GM18907 (cell line): Measurements from ENCODE around the gene CDV3.
A peak's percentile ranks its signal among the peaks of the same experiment; 100 is the strongest.

Experiments
- ATAC-seq: cut with Tn5 transposase; IDR thresholded peaks from one replicate; pipeline ENCODE4 v1.9.1; 2021; ENCODE audit warnings: mild to moderate bottlenecking, moderate library complexity; ENCODE audit not compliant: unreplicated experiment

The CDV3 gene

DNA sequence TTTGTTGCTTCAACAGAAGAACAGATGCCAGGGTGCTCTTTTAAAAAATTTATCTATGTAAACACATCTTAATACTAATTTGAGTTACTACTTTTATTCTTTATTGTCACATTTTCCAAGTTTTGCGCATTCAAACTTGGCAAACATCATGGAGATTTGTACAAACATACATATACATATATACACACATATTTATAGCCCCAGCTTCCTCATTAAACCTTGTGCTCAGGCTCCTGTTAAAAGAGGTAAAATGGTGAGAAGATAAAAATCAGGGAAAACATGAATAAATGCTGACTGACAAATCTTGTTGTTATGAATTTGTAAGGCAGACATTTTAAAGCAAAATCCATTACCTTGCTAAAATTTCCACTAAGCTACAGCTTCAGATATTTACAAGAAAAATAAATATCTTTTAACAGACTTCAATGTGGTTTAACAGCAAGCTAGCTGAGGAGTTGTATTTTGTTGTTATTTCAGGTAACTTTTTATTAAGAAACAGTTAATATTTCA, 27.1 kb downstream of the CDV3 start:
- ATAC-seq: no peak

DNA sequence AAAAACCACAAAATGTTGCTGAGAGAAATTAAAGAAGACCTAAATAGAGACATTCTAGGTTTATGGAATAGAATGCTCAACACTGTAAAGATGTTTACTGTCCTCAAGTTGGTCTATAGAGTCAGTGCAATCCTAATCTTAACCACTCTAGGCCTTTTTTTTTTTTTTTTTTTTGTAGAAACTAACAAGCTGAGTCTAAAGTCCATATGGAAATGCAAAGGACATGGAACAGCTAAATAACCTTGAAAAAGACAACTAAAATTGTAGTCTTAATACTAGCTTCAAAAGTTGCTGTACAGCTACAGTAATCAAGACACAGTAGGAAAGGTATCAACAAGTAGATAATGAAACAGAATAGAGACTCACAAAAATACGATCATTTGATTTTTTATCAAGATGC, 32.9 kb downstream of the CDV3 start:
- ATAC-seq: no peak

- no peak for ATAC-seq
These were observed 33.4 kb downstream of the CDV3 start for GRCh38 chr3:133606902-133607301.

DNA sequence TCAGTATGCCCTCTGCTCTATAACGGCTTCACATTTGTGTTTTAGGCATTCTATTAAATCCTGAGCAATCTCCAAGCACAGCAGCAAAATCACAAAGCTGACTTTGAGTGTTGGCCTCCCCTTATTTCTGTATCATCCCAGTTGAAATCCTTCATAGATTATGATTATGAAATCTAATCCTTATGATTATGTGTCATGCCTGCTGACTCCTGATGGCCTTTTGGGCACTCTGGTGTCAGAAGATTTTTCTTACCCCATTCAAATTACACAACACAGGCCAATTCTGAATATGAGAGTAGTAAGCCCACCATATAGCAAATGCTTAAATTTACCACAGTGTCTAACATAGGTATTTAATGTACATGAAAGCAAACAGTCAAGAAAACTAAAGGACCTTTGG, 34.3 kb downstream of the CDV3 start:
- no peak for ATAC-seq

DNA sequence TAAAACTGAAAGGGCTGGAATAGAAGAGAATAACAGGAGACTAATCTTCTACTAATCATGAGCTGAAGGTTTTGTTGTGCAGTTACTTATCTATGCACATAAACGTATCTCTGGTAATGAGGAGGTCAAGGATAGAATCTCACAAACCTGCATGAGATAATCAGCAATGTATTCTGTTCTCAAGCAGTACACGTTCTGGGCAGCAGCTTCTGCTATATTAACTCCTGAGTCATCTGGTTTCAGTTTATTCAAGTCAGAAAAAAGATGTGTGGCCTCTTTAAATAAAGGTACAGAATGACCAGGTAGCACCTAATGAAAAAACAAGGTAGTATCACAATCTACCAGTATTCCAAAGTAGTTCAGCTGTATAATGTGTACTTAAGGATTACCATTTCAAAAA, 34.9 kb downstream of the CDV3 start:
- no peak for ATAC-seq

- no peak for ATAC-seq
These were observed 36.5 kb downstream of the CDV3 start for GRCh38 chr3:133610031-133610430.

DNA sequence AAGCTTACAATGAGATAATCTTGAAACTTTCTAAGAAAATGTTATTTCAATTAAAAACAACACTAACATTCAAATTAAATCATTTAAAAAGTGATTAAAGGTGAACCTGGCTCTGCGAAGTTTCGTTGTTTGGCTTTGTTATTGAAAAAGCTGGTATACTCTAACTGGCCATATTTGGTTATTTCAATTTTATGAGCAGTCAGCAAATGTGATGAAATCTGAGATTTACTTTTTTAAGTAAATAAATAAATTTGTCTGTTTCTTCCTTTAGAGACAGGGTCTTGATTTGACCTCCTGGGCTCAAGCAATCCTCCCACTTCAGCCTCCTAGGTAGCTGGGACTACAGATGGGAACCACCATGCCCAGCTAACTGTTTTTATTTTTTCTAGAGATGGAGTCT, 38.0 kb downstream of the CDV3 start:
- no peak for ATAC-seq

DNA sequence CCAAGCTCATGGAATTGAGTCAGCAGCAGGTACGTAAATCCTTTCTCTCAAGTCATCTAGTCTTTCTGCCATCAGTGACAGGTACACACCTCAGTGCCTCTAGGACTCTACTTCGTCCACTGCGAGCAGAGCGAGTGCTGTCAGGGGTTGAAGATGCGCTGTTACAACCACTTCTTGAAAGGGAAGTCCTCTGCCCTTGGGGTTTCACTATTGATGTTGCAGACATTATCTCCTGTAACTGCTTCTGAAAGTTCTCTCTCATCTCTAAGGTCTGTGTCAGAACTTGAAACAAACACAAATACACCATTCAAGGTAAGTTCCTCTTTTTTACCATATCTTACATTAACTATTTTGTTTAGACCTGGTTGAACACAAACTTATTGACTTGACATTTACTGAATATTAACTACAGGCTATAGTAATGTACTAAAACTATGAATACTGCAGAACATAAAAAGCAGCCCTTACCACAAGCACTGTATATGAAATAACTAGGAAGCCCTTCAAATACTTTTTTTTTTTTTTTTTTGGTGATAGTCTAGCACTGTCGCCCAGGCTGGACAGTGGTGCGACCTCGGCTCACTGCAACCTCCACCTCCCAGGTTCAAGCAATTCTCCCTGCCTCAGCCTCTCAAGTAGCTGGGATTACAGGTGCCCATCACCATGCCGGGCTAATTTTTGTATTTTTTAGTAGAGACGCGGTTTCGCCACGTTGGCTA, 46.7 kb downstream of the CDV3 start:
- peak; percentile 99 for ATAC-seq

DNA sequence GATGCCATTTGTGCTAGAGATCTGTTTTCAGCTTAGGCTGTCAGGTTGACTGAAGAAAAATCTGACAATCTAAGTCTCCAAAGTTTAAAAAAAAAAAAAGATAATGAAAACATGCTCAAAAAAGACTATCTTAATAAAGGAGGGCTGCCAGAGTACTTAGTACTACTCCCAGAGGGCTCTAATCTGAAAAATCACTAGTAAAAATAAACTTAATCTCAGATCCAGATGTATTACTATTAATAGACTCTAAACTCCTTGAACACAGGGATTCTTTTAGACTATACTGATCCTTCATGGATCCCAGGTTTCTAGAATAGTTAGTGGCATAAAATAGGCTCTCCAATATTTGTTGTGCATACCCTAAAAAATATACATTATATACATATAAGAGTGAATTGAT, 54.3 kb downstream of the CDV3 start:
- ATAC-seq: no peak

- no peak for ATAC-seq
These were observed 55.7 kb downstream of the CDV3 start for GRCh38 chr3:133629146-133629545.

DNA sequence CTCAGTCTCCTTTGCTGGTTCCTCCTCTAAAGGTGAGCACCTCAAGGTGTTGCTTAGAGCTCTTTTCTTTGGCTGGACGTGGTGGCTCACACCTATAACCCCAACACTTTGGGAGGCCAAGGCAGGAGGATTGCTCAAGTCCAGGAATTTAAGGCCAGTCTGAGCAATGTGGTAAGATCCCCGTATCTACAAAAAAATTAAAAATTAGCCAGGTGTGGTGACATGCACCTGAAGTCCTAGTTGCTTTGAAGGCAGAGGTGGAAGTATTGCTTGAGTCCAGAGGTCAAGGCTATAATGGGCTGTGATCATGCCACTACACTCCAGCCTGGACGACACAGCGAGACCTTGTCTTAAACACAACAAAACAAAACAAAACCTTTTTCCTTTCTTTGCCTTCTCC, 60.0 kb downstream of the CDV3 start:
- ATAC-seq: no peak
